H1 (cell line): Measurements from ENCODE around the gene SENP6. TPM values are rescaled to one million over a fixed set of nuclear protein-coding genes. Genes with fewer than 3 reads are reported as not detected.

Experiments used
- CTCF ChIA-PET: fragments of 300-600 bp; sonication (Branson Sonifier 250); formaldehyde crosslinking; loops from one replicate; lab custom pipeline; 2021; ENCODE audit not compliant: partially characterized antibody; lab: Charles Lee
- POLR2A ChIA-PET: fragments of 300-600 bp; sonication (Branson Sonifier 250); formaldehyde crosslinking; loops from one replicate; lab custom pipeline; 2021; ENCODE audit warnings: inconsistent platforms; ENCODE audit not compliant: partially characterized antibody; lab: Charles Lee
- DNase-seq, 2 experiments: peaks; one replicate each; pipeline versions ENCODE4 v3.0.0 to v3.0.0-alpha.2; 2010 to 2022; ENCODE audit warnings: low spot score in 2 of 2, low read depth in 1 of 2, mixed read lengths in 1 of 2
- FAIRE-seq: peaks from 2 replicates; lab custom pipeline; 2011; peaks lifted over from hg19 to GRCh38; lab: Jason Lieb, UNC
- H2AFZ ChIP-seq: 2 replicates; pipeline ENCODE4 v1.8.1; 2012; ENCODE audit warnings: low read length, inconsistent platforms
- H2AK5ac ChIP-seq: 2 replicates; pipeline ENCODE4 v1.6.1; 2013; ENCODE audit warnings: low read depth, low read length
- H2BK120ac ChIP-seq: replicated peaks from 2 replicates; pipeline ENCODE3; 2013; ENCODE audit warnings: low read depth, low read length, inconsistent platforms
- H2BK12ac ChIP-seq: 2 replicates; pipeline ENCODE4 v1.6.1; 2013; ENCODE audit warnings: low read depth, low read length
- H2BK15ac ChIP-seq: 2 replicates; pipeline ENCODE4 v1.6.1; 2013; ENCODE audit warnings: low read length
- H2BK20ac ChIP-seq: 2 replicates; pipeline ENCODE4 v1.6.1; 2013; ENCODE audit warnings: low read length
- H2BK5ac ChIP-seq: 2 replicates; pipeline ENCODE4 v1.6.1; 2013; ENCODE audit warnings: low read depth, low read length
- H3K14ac ChIP-seq: 2 replicates; pipeline ENCODE4 v1.6.1; 2013; ENCODE audit warnings: inconsistent platforms; ENCODE audit not compliant: insufficient read length
- H3K18ac ChIP-seq: 2 replicates; pipeline ENCODE4 v1.6.1; 2013; ENCODE audit warnings: low read length; ENCODE audit errors: extremely low read depth
- H3K23ac ChIP-seq: 2 replicates; pipeline ENCODE4 v1.6.1; 2013; ENCODE audit warnings: inconsistent platforms; ENCODE audit not compliant: insufficient read length
- H3K23me2 ChIP-seq: 2 replicates; pipeline ENCODE4 v1.6.1; 2013; ENCODE audit warnings: low read depth, low read length
- H3K27ac ChIP-seq: 2 replicates; pipeline ENCODE4 v1.6.1; 2011; ENCODE audit warnings: low read depth, low read length, inconsistent platforms
- H3K27me3 ChIP-seq, 4 experiments: replicated peaks in 1 of 4; 1 replicate in 1 of 4; 2 replicates in 3 of 4; pipeline versions ENCODE4 v1.6.1 to v1.8.1; 2011 to 2013; ENCODE audit warnings: low read length in 3 of 4, mild to moderate bottlenecking in 3 of 4, inconsistent platforms in 2 of 4, mixed read lengths in 2 of 4, moderate library complexity in 1 of 4; ENCODE audit not compliant: control insufficient read depth in 3 of 4, insufficient read depth in 3 of 4; ENCODE audit errors: extremely low read depth in 1 of 4
- H3K36me3 ChIP-seq, 4 experiments: 2 replicates each; pipeline versions ENCODE4 v1.6.1 to v1.8.1; 2011 to 2013; ENCODE audit warnings: mild to moderate bottlenecking in 4 of 4, low read length in 3 of 4, moderate library complexity in 2 of 4, control low read depth in 1 of 4, inconsistent platforms in 1 of 4; ENCODE audit not compliant: insufficient read depth in 4 of 4, control insufficient read depth in 2 of 4
- H3K4ac ChIP-seq: replicated peaks from 2 replicates; pipeline ENCODE3; 2013; ENCODE audit warnings: low read length, low read depth, mixed read lengths, inconsistent platforms; ENCODE audit not compliant: insufficient read length
- H3K4me1 ChIP-seq, 4 experiments: replicated peaks in 1 of 4; 1 replicate in 1 of 4; 2 replicates in 3 of 4; pipeline versions ENCODE4 v1.6.1 to v1.8.1; 2011 to 2013; ENCODE audit warnings: low read length in 3 of 4, inconsistent platforms in 2 of 4, mixed read lengths in 1 of 4; ENCODE audit not compliant: insufficient read depth in 4 of 4, control insufficient read depth in 3 of 4
- H3K4me2 ChIP-seq, 2 experiments: 2 replicates each; pipeline versions ENCODE4 v1.6.1 to v1.8.1; 2011 to 2013; ENCODE audit warnings: low read depth in 2 of 2, low read length in 2 of 2, control low read depth in 1 of 2, inconsistent platforms in 1 of 2, mild to moderate bottlenecking in 1 of 2; ENCODE audit not compliant: insufficient read depth in 1 of 2
- H3K4me3 ChIP-seq, 4 experiments: fragments of 200-600, 300-600 bp in 1 of 4; sonication (generic), shearing (Covaris generic), sonication (Bioruptor Twin) in 1 of 4; 2 replicates each; pipeline versions ENCODE4 v1.5.1 to v1.8.1; 2011 to 2016; ENCODE audit warnings: low read length in 4 of 4, low read depth in 3 of 4, control low read depth in 2 of 4, inconsistent platforms in 2 of 4, mild to moderate bottlenecking in 2 of 4, mixed read lengths in 1 of 4, moderate library complexity in 1 of 4; ENCODE audit not compliant: insufficient read depth in 2 of 4; ENCODE audit errors: extremely low read depth in 1 of 4
- H3K56ac ChIP-seq: replicated peaks from 2 replicates; pipeline ENCODE3; 2013; ENCODE audit warnings: low read depth, mild to moderate bottlenecking, mixed read lengths, low read length, inconsistent platforms; ENCODE audit not compliant: insufficient read length
- H3K79me1 ChIP-seq: 2 replicates; pipeline ENCODE4 v1.6.1; 2013; ENCODE audit warnings: low read depth, low read length, control low read depth
- H3K79me2 ChIP-seq, 2 experiments: 2 replicates each; pipeline versions ENCODE4 v1.6.1 to v1.8.1; 2012 to 2013; ENCODE audit warnings: low read length in 2 of 2, mild to moderate bottlenecking in 2 of 2, inconsistent platforms in 1 of 2; ENCODE audit not compliant: insufficient read depth in 2 of 2, control insufficient read depth in 1 of 2
- H3K9ac ChIP-seq, 4 experiments: replicated peaks in 1 of 4; 1 replicate in 1 of 4; 2 replicates in 3 of 4; pipeline versions ENCODE4 v1.6.1 to v1.8.1; 2011 to 2013; ENCODE audit warnings: low read depth in 3 of 4, low read length in 3 of 4, control low read depth in 2 of 4, mild to moderate bottlenecking in 2 of 4, moderate library complexity in 2 of 4, inconsistent platforms in 1 of 4; ENCODE audit errors: extremely low read depth in 1 of 4
- H3K9me3 ChIP-seq, 2 experiments: 2 replicates each; pipeline versions ENCODE4 v1.6.1 to v1.8.1; 2012 to 2013; ENCODE audit warnings: mild to moderate bottlenecking in 2 of 2, moderate library complexity in 2 of 2, control low read depth in 1 of 2, inconsistent platforms in 1 of 2, low read depth in 1 of 2, low read length in 1 of 2, mixed read lengths in 1 of 2; ENCODE audit not compliant: insufficient read depth in 2 of 2
- H4K20me1 ChIP-seq, 2 experiments: replicated peaks in 1 of 2; 2 replicates each; pipeline versions ENCODE3 to v1.8.1; 2011 to 2013; ENCODE audit warnings: inconsistent platforms in 2 of 2, low read length in 2 of 2, mild to moderate bottlenecking in 1 of 2; ENCODE audit not compliant: insufficient read depth in 2 of 2, control insufficient read depth in 1 of 2
- H4K5ac ChIP-seq: 2 replicates; pipeline ENCODE4 v1.6.1; 2013; ENCODE audit warnings: low read length, low read depth, mixed read lengths, inconsistent platforms; ENCODE audit not compliant: insufficient read length
- H4K8ac ChIP-seq: 2 replicates; pipeline ENCODE4 v1.8.0; 2013; ENCODE audit warnings: mild to moderate bottlenecking, moderate library complexity, low read length, inconsistent platforms; ENCODE audit not compliant: insufficient read depth; ENCODE audit errors: extremely low read depth
- H4K91ac ChIP-seq: replicated peaks from 2 replicates; pipeline ENCODE3; 2013; ENCODE audit warnings: low read length, mixed read lengths, inconsistent platforms; ENCODE audit not compliant: insufficient read length
- CEBPB ChIP-seq: IDR thresholded peaks from 2 replicates; pipeline ENCODE4 v1.6.1; 2012; ENCODE audit warnings: low read depth, low read length
- CREB1 ChIP-seq: IDR thresholded peaks from 2 replicates; pipeline ENCODE4 v1.6.1; 2012; ENCODE audit warnings: inconsistent platforms
- CTBP2 ChIP-seq: IDR thresholded peaks from 2 replicates; pipeline ENCODE4 v1.7.0; 2011; ENCODE audit warnings: borderline replicate concordance, mild to moderate bottlenecking, moderate library complexity, mixed read lengths, low read length; ENCODE audit not compliant: insufficient read depth, insufficient read length
- EP300 ChIP-seq, 2 experiments: IDR thresholded peaks; 1 replicate in 1 of 2; 2 replicates in 1 of 2; pipeline ENCODE4 v1.6.1; 2011 to 2012; ENCODE audit warnings: low read depth in 2 of 2, low read length in 2 of 2, mild to moderate bottlenecking in 2 of 2, borderline replicate concordance in 1 of 2, inconsistent platforms in 1 of 2, moderate library complexity in 1 of 2
- HDAC2 ChIP-seq, 2 experiments: fragments of 300-600 bp in 1 of 2; sonication (generic) in 1 of 2; IDR thresholded peaks; 2 replicates each; pipeline ENCODE4 v1.6.1; 2011 to 2012; ENCODE audit warnings: low read depth in 2 of 2, low read length in 2 of 2, mild to moderate bottlenecking in 2 of 2, moderate library complexity in 2 of 2, borderline replicate concordance in 1 of 2, inconsistent platforms in 1 of 2
- JUN ChIP-seq: IDR thresholded peaks from 2 replicates; pipeline ENCODE4 v1.6.1; 2011; ENCODE audit warnings: low read depth, mild to moderate bottlenecking, improper control_type of control experiment, low read length
- POLR2AphosphoS5 ChIP-seq: IDR thresholded peaks from 2 replicates; pipeline ENCODE4 v1.6.1; 2011; ENCODE audit warnings: low read depth, low read length
- RBBP5 ChIP-seq: IDR thresholded peaks from 2 replicates; pipeline ENCODE4 v1.7.1; 2012; ENCODE audit warnings: low read depth, mild to moderate bottlenecking, inconsistent platforms, low read length, moderate library complexity, borderline replicate concordance
- SIRT6 ChIP-seq: IDR thresholded peaks from one replicate; pipeline ENCODE4 v1.7.1; 2012; ENCODE audit warnings: low read length, inconsistent platforms
- SRF ChIP-seq: IDR thresholded peaks from 2 replicates; pipeline ENCODE4 v1.6.1; 2011; ENCODE audit warnings: mild to moderate bottlenecking, low read depth, low read length, moderate library complexity
- TBP ChIP-seq: IDR thresholded peaks from 2 replicates; pipeline ENCODE4 v1.6.1; 2011; ENCODE audit warnings: low read depth, low read length, improper control_type of control experiment
- ZNF274 ChIP-seq: IDR thresholded peaks from 2 replicates; pipeline ENCODE4 v1.7.0; 2012; ENCODE audit warnings: low read length, borderline replicate concordance; ENCODE audit errors: extremely low read depth
- WGBS, 2 experiments: shearing (Covaris generic) in 1 of 2; methylation state at CpG; one replicate each; pipeline versions ENCODE4 v1.1.6 to v1.1.7; 2013 to 2015; ENCODE audit warnings: low lambda C conversion rate in 2 of 2, mixed read lengths in 2 of 2, inconsistent platforms in 1 of 2, low coverage in 1 of 2, missing lambda C conversion rate in 1 of 2; ENCODE audit not compliant: insufficient replicate concordance in 2 of 2, insufficient coverage in 1 of 2, insufficient read length in 1 of 2; ENCODE audit errors: extremely low coverage in 1 of 2, missing lambda C conversion rate in 1 of 2; 5-methylcytosine and 5-hydroxymethylcytosine counted together
- polyA plus RNA-seq, 7 experiments: library from polyadenylated mRNA; depleted of rRNA in 3 of 7; stranded (reverse) in 5 of 7; unstranded in 2 of 7; fragments of >200 nt in 5 of 7; fragments of 200-250 nt in 2 of 7; gene quantifications; 1 replicate in 5 of 7; 2 replicates in 1 of 7; 4 replicates in 1 of 7; pipeline versions ENCODE4 v1.2.1 to v1.2.3, GENCODE V29; 2011 to 2013; ENCODE audit warnings: missing spikeins in 2 of 7, mixed read lengths in 2 of 7
- total RNA-seq: library from RNA; stranded (reverse); fragmentation: NEBNext Ultra II Directional; extraction: Animal tissue kit (Norgen Biotek cat#: 25700); gene quantifications from 2 replicates; pipeline ENCODE4 v1.2.1, GENCODE V29; 2021

SENP6 gene
- total and polyA plus RNA-seq, 2 of the 8 experiments (the other 6 are each of a cell fraction or from before 2014, with no cell fraction given): 13.8 to 103 TPM

- 71% methylated on average over 1 of the region's 1 CpG; no CpG with 5 or more reads in 1 of the 2 experiments for WGBS, 2 experiments
- Histone ChIP-seq H3K18ac (no peak overlapping the region), H4K20me1 (peaks cover 2 to 3% of the 10 kb centered on the region in 2 experiments), H3K27ac (no peak overlapping the region), H2BK12ac (no peak overlapping the region), H3K9me3 (no peaks in the 10 kb centered on the region), H2BK120ac (no peak overlapping the region), H3K79me1 (no peaks in the 10 kb centered on the region), H2BK5ac (no peak overlapping the region), H4K5ac (no peak overlapping the region), H3K27me3 (no peaks in the 10 kb centered on the region), H2BK15ac (no peak overlapping the region), H2AFZ (no peak overlapping the region), H3K23ac (no peak overlapping the region), H3K4me2 (no peak overlapping the region), H4K8ac (no peak overlapping the region), H3K4me1 (no peaks in the 10 kb centered on the region; a peak in 2 of 7 replicates), H2BK20ac (no peak overlapping the region), H3K14ac (no peak overlapping the region), H3K36me3 (no peaks in the 10 kb centered on the region), H3K9ac (no peak overlapping the region), H3K4ac (no peak overlapping the region), H3K56ac (no peak overlapping the region), H3K4me3 (no peak overlapping the region), H3K23me2 (no peaks in the 10 kb centered on the region), H3K79me2 (0 out of 4 replicates have a peak, but pooled peaks cover 0 to 6% of the 10 kb centered on the region in 2 experiments), H4K91ac (no peak overlapping the region), H2AK5ac (no peak overlapping the region)
- DNase-seq: no peak
- CTCF ChIA-PET: no interaction called here
- no peak for FAIRE-seq
- POLR2A ChIA-PET: interaction anchor here (1.4 kb wide), 1 partner anchor 10 kb away, joined by 5 read pairs; no protein-coding TSS in a partner anchor
- no peak for TF ChIP-seq SIRT6
- no peak for TF ChIP-seq JUN
- TF ChIP-seq CEBPB: no peak
- no peak for TF ChIP-seq RBBP5
- TF ChIP-seq HDAC2 (IDR thresholded peaks at IDR 0.05; ENCODE audit: borderline replicate concordance in 1 of 2, low read depth in 2 of 2, low read length in 2 of 2): no peak
- TF ChIP-seq TBP: no peak
- no peak for TF ChIP-seq ZNF274
- no peak for TF ChIP-seq EP300 (IDR thresholded peaks at IDR 0.05; ENCODE audit: borderline replicate concordance in 1 of 2, low read depth in 2 of 2, low read length in 2 of 2)
- no peak for TF ChIP-seq CTBP2
- TF ChIP-seq POLR2AphosphoS5: no peak
- TF ChIP-seq CREB1: no peak
- no peak for TF ChIP-seq SRF
Observed at GRCh38 chr6:75760320-75760719, 158.6 kb downstream of the SENP6 start.
